Stimulated activated CD8-positive, alpha-beta memory T cell treated with anti-CD3 and anti-CD28 coated beads, Interleukin-7, amount 100 ng/mL, for 24 hours (primary cell): Measurements from ENCODE around the gene CD99.
"Not testable (repeated sequence)": the region's sequence is repeated elsewhere in the genome, so short reads cannot be mapped to it uniquely, and the experiment has no call there.

Source experiments
- DNase-seq: peaks from one replicate; pipeline ENCODE4 v3.0.0-alpha.2; 2020; ENCODE audit warnings: low read depth

The CD99 gene

DNA sequence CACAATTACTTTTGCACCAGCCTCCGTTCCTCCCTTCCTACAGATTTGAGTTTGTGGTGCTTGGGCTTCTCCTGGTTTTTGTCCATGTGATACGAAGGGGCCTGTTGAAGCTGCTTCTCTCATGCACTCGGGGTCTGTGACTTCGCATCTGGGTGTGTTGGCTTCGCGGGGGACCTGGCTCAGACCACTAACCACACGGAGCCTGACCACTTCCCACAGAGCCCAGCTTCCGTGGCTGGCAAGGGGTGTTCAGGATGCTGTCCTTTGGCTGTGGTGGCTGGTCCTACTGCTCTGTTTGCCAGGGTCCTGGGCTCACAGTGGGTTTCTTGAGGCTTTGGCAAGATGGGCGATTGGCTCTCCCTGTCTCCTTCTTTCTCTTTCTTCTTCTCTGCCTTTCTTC lies 41.0 kb downstream of the CD99 start:
- no peak for DNase-seq

DNA sequence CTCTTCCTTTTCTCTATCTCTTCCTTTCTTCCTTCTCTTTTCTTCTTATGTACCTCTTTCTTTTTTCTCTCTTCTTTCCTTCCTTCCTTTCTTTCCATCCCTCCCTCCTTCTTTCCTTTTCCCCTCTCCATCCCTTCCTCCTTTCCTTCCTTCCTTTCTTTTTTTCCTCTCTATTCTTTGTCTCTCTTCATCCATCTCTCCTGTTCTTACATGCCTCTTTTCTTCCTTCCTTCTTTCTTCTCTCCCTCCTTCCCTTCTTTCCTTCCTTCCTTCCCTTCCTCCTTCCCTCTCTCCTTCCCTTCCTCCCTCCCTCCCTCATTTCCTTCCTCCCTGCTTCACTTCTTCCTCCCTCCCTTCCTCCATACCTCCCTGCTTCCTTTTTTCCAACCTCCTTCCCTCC lies 41.6 kb downstream of the CD99 start:
- no peak for DNase-seq

DNA sequence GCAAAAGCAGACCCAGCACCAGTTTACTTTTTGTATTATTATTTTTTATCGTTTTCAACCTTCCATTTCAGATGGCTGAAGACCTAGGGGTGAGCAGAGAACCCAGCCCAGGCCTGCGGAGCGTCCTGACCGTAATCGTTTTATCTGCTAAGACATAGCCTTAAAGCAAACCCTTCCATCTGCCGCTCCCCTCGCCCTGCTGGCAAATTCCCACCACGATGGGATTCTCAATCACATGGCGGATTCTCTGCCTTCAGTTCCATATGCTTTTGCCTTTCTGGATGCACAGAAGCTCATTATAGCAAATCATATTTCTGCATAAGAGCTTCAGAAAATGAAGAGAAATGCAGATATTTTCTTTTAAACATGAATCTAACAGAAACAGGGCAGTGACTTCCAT lies 42.2 kb downstream of the CD99 start:
- DNase-seq = no peak

DNA sequence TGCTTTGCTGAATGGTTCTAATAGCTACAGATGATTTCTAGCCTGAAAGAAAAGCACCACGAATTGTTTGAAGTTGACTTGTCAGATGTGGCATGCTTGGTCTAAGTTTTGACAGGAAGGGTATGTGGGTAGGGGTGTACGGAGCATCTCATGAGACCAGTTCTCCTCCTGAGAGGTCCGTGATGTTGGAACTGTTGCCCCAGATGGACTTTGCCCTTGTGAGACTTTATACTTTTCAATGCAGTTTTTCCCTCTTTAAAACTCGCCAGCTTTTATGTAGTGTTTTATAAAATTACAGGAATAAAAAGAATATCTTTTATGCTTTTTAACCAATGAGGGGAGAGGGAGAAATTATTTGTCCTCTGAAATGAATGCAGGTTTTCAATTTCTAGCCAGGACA lies 44.2 kb downstream of the CD99 start:
- DNase-seq = no peak

DNA sequence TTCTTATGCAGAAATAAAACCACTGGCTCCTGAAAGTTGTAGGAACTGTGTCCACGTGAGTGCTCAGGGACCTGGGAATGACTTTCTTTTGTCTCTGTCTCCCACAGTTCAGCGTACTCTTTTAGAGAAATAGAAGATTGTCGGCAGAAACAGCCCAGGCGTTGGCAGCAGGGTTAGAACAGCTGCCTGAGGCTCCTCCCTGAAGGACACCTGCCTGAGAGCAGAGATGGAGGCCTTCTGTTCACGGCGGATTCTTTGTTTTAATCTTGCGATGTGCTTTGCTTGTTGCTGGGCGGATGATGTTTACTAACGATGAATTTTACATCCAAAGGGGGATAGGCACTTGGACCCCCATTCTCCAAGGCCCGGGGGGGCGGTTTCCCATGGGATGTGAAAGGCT lies 49.6 kb downstream of the CD99 start:
- no peak for DNase-seq

DNA sequence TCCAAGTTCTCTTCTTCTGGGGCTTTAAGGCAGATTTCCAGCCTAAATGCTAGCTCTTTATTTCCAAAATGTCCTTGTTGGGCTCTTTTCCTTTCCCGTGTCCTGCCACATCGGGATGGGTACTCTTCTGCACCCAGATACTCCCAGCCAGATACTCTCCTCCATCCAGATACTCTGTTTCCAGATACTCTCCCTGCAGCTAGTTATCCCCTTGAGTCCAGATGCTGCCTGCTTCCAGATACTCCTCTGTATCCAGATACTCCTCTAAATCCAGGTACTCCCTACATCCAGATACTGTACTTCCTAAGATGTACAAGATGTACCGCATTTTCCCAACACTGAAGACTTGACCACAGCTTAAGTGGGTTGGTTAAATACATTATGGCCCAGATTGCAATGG lies 50.3 kb downstream of the CD99 start:
- DNase-seq = no peak

DNA sequence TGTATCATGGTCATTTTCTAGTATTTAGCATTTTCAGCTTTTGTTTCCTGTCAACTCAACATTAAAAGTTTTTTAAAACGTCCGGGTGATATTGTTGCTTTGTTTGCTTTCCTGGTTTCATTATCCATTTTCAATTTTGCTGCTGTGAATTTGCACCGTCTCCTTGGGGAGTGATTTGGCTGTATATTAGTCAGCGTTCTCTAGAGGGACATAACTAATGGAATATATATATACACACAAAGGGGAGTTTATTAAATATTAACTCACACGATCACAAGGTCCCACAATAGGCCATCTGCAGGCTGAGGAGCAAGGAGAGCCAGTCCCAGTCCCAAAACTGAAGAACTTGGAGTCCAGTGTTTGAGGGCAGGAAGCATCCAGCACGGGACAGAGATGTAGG lies 55.2 kb downstream of the CD99 start:
- not testable (repeated sequence) for DNase-seq

DNA sequence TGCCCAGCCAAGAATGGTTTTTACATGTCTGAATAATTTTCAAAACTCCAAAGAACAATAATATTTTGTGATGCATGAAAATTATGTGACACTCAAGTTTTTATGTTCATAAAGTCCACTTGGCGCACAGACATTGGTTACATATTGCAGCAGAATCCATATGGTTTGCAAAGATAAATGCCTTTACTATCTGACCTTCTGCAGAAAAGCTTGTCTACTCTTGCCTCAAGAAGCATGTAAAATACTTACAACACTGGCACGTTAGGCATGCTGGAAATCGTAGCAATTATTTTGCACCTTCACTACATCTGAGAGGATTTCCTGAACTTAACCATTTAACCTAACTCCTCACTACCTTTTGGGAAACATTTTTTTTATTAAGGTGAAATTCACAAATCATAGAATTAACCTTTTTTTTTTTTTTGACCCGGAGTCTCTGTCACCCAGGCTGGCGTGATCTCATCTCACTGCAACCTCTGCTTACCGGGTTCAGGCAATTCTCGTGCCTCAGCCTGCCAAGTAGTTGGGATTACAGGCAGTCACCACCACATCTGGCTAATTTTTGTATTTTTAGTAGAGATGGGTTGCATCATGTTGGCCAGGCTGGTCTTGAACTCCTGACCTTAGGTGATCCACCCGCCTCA lies 57.2 kb downstream of the CD99 start:
- no peak for DNase-seq

DNA sequence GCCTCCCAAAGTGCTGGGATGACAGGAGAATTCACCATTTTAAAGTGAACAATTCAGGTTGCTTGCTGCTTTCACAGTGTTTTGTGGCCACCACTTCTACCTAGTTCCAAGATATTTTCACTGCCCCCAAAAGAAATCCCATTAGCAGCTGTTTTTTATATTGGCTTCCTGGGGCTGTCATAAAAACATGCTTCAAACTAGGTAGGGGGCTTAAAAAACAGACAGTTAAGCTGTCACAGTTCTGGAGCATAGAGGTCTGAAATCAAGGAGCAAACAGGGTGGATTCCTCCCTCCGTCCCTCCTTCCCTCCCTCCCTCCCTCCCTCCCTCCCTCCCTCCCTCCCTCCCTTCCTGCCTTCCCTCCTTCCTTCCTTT lies 57.7 kb downstream of the CD99 start:
- no peak for DNase-seq

DNA sequence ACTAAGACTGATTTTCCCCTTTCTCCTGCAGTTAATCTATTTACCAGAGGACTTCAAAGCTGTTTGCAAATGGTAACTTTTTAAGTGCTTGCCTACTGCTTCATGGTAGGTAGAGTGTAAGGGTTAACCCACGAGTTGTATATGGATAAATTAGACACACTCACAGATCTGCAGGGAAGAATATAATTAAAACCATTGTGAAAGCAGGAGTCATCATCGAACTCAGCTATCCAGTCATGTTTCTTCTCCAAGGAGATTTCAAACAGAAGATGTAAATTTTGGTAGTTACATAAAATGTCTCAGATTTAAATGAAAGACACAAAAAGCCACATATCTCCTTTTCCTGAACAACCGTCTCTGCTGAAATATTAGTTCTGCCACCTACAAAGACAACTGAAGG lies 60.2 kb downstream of the CD99 start:
- DNase-seq = no peak

DNA sequence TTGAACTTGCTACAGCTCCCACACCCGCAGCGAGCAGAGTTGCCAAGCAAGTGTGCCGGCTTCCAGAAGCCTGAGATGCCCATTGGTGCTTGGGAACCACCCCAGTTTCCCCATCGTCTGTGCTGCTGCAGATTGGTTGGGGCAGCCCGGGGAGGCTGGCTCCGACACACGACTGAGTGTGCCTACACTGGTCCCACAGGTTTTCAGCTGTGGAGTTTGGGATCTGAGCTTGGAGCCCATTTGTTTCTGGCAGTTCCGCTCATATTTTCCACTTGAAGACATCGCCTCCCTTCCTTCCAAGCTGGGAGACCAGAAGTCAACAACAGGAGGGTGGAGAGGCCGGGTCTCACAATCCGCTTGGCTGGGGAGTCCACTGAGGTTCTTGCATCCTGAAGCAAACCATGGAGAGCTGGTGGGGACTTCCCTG lies 60.8 kb downstream of the CD99 start, which contains the start of gene XG:
Gene XG (plus strand): TSS at position 167 of the 427 bp plus-strand sequence. CDS start 235 bp downstream, at position 402.
- DNase-seq = not testable (repeated sequence)

DNA sequence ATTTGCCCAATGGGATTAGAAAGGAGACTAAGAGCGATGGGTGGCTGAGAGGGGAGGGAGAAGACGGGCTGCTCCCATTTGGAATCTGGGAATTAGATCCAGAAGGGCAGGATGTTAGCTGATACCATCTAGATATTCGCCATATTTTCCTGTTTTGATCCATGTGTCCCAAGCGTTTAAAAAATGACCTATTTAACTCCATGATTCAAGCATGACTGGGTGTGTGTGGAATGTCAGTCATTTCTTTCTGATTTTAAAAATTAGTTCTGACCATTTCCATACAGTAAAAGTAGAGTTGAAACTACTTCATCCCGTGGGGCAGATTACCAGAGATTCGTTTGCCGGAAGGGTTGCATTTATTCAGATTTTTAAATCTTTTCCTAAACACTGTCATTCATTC lies 61.3 kb downstream of the CD99 start:
- DNase-seq = not testable (repeated sequence)

DNA sequence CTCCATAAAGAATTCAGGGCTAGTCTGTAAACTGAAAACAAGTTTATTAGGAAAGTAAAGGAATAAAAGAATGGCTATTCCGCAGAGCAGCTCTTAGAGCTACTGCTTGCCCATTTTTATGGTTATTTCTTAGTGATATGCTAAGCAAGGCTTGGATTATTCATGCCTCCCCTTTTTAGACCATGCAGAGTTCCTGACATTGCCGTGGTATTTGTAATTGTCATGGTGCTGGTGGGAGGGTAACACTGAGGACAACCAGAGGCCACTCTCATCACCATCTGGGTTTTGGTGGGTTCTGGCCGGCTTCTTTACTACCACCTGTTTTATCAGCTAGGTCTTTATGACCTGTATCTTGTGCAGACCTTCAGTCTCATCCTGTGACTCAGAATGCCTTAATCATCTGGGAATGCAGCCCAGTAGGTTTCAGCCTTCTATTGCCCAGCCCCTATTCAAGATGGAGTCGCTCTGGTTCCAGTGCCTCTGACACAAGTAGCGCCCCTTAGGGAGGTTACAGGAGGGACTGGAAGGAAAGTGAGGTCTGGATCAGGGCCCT lies 64.1 kb downstream of the CD99 start:
- not testable (repeated sequence) for DNase-seq

DNA sequence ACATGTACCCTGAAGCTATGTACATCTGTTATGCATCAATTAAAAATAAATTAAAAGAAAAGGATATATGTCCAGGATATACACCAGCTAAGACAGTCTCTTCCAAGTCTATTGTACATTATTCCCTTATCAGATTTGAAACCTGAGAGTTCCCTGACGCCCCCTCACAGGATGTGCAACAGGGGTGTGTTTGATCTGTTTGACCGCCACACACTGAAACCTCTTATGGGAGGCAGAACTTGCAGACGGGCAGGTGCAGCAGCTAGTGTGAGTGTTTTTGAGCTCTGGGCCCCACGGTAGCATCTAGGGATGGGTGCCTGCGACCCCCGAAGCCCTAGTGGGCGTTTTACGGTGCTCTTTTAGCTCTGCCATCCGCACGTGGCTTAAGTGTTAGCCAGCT lies 65.5 kb downstream of the CD99 start:
- DNase-seq = no peak

DNA sequence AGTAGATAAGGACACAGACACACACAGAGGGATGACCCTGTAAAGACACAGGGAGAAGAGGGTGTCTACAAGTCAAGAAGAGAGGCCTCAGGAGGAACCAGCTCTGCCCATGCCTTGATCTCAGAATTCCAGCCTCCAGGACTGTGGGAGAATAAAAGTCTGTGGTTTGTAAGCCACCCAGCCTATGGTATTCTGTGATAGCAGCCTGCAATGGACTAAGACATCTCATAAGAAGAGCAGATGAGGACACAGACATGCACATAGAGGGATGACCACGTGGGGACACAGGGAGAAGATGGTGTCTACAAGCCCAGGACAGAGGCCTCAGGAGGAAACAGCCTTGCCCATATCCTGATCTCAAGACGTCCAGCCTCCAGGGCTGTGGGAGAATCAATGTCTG lies 70.2 kb downstream of the CD99 start:
- no peak for DNase-seq

DNA sequence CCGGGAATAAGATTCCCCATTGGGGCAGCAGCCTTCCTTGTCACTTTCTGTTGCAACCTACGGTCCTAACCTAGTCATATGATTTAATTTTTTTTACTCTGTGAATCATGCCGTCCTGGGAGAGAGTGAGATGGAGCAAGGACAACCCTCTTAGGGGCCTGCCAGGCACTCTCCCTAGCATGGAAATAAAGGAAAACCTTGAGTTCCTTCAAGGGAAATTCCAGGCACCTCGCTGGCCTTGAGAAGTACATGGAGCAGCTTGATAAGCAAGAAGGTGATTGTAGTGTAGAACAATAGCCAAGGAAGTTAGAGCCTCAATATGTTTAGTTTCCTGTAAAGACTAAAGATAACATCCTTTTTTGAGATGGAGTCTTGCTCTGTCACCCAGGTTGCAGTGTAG lies 71.6 kb downstream of the CD99 start:
- not testable (repeated sequence) for DNase-seq

DNA sequence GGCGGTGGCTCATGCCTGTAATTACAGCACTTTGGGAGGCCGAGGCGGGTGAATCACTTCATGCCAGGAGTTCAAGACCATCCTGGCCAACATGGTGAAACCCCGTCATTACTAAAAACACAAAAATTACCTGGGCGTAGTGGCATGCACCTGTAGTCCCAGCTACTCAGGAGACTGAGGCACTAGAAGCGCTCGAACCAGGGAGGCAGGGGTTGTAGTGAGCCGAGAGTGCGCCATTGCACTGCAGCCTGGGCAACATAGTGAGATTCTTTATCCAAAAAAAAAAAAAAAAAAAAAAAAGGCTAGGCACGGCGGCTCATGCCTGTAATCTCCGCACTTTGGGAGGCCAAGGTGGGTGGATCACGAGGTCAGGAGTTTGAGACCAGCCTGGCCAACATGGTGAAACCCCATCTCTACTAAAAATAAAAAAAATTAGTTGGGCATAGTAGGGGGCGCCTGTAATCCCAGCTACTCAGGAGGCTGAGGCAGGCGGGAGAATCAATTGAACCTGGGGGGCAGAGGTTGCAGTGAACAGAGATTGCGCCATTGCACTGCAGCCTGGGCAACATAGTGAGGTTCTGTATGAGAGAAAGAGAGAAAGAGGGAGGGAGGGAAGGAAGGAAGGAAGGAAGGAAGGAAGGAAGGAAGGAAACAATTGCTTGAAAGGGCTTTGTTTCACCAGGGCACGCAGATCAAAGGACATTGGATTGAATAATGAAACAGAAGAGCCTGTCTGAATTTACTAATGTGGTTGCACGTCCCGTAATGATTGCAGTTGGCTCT lies 73.9 kb downstream of the CD99 start:
- not testable (repeated sequence) for DNase-seq

DNA sequence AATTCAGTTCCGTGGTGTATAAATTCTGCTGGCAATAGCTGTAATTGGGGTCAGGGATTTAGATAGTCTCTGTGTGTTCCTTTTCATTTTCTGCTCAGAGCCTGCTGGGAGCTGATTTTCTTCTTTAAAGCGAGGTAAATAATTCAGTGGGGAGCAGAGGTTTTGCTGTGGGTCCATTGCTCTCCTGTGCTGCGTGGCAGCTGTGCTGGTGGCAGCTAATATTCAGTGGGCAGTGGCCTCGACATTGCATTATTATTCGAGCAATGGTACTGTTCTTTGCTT lies 74.4 kb downstream of the CD99 start:
- no peak for DNase-seq

DNA sequence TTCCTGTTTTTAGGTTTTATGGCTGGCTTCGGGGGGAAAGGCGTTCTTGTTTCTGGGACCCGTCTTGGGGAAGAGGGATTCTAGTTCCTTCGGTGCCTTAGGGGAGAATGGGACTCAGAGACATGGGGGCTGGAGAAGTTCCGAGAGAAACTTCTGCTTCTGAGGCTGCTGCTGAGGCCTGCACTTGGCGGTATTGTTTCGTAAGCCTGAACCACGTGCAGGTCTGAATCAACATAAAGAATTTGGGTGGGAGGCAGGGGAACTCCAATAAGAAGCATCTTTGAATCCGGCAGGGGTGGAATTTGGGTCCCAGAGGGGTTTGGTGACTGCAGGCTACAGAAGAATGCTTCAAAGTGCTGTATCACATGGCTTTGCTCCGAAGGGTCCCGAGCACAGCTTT lies 75.8 kb downstream of the CD99 start:
- no peak for DNase-seq

DNA sequence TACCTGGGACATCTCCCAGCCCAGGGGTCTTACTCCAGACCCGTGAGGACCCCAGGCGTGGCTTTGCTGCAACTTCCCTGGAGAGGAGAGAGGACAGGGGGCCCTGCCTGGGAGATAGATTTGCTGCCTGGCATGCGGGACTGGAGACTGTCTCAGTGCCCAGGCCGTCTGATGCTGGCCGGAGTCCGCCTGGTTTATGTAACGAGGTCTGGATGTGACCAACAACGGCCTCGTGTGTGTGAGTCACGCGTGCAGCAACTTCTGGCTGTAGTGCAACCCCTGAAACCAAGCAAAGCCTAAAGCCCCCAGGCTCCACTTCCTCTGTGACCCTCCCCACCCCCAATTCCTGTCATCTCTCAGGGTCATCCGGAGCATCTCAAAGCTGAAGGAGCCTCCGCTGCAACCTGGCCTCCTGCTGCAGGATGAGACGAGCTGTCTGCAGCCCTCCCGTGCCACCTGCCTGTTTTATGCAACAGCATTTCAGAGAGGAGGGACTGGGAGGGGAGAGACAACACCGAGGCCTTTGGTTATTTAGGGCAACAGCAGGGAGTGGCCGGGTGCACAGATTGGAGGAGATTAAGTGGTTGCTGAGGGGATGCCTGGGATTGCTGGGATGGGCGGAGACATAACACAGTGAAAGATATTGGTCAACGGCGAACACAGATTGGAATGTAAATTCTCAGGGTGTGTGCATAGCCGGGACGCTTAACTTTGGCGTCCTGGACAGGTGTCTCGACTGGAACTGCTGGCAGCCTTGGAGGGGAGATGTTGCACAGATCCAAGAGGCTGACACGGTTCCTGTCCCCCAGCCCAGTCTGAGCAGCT lies 76.7 kb downstream of the CD99 start:
- DNase-seq = no peak

DNA sequence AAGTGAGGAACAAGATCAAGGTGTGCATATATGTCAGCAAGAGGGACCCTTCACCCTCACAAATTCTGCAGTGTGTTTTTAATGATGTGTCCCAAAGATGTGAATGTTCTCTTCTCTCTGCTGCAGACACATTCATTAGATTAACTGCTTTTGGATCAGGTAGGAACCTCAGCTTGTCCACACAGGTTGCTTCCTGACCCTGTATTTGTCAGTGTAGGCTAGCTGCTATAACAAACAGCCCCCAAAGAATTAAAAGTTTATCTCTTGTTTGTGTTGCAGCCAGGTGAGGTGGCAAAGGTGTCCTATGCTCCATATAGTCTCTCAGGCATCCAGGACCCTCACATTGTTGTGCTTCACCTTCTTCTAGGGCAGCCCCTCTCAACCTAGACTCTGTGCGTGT lies 78.5 kb downstream of the CD99 start:
- no peak for DNase-seq

DNA sequence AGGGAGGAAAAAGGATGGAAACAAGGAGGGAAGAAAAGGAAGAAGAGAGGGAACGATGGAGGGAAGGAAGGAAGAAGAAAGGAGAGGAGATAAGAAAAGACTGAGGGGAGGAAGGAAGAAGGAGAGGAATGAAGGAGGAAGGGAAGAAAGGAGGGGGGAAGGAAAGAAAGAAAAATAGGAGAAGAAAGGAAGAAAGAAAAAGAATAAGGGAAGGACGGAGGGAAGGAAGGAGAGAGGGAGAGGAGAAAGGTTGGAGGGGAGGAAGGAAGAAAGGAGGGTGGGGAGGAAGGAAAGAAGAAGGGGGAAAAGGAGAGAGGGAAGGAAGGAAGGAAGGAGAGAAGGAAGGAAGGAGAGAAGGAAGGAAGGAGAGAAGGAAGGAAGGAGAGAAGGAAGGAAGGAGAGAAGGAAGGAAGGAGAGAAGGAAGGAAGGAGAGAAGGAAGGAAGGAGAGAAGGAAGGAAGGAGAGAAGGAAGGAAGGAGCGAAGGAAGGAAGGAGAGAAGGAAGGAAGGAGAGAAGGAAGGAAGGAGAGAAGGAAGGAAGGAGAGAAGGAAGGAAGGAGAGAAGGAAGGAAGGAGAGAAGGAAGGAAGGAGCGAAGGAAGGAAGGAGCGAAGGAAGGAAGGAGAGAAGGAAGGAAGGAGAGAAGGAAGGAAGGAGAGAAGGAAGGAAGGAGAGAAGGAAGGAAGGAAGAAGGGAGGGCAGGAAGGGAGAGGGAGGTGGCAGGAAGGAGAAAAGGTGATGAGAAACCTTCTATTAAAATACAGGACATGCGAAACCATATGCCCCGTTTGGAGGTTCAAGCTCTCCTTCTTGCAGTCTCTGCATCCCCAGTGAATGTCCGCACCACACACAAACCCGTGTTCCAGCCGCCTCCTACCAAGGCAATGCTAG lies 82.3 kb downstream of the CD99 start:
- not testable (repeated sequence) for DNase-seq
